Measurements from ENCODE around the gene MIPEP.

The MIPEP gene

DNA sequence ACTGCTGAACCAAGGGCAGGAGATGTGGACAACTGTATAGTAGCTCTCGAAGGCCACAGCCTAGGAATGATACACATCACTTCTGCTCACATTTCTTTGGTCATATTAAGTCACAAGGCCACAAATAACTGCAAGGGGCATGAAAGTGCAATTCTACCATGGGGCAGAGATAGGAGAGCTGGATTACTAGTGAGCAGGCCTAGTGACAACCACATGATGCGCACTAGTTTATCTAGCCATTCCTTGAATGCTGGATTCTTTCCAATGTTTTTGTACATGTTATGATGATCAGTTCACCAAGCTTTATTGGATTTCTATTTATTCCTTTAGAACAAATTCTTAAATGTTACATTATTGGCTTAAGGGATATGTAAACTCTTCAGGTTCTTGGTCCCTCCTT is 100.7 kb downstream of the MIPEP start:
- Mint-ChIP-seq H3K4me1 (no peaks in the 10 kb centered on the region), H3K9me3 (no peaks in the 10 kb centered on the region), H3K27me3 (no peaks in the 10 kb centered on the region), H3K36me3 (peaks cover 11% of the 10 kb centered on the region), H3K27ac (no peak overlapping the region), H3K4me3 (no peak overlapping the region)

DNA sequence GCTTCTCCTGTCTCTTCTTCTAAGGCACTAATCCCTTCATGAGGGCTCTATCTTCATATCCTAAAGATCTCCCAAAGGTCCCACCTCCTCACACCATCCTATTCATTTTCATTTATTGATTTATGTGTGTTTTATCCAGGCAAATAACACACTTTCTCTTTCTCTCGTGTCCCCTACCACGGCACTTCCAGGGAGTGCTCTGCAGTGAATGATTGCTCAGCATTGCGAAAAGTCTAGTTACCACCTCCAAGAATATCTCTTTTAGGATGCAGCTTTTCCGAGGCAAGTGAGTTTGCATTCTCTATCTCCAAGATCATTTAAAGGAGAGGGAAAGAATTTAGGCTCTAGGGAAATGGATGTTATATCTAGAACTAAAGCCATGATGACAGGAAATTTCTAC is 101.7 kb downstream of the MIPEP start:
- no peak overlapping the region for H3K4me3 Mint-ChIP-seq
- H3K9me3 Mint-ChIP-seq, result no peaks in the 10 kb centered on the region
- no peaks in the 10 kb centered on the region for H3K27me3 Mint-ChIP-seq
- peaks cover 9% of the 10 kb centered on the region for H3K36me3 Mint-ChIP-seq
- H3K4me1 Mint-ChIP-seq, result no peaks in the 10 kb centered on the region
- H3K27ac Mint-ChIP-seq, result no peak overlapping the region

DNA sequence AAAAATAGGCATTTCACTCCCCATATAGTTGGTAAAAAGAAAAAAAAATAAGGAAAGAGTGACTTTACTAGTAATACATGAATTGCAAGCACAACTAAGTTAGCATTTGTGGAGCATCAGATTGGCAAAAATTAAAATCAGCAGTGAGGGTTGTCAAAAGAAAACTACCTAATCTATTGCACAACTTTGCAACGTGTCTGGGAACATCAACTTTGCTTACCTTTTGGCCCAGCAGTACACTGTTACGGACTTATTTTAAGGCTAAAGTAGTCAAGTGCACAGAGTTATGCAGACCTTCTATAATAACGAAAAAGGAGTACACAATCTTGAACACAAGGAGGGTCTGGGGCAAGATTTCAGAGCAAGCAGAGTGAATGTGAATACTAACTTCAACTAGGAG is 102.6 kb downstream of the MIPEP start:
- H3K27me3 Mint-ChIP-seq, result no peaks in the 10 kb centered on the region
- no peak overlapping the region for H3K27ac Mint-ChIP-seq
- H3K9me3 Mint-ChIP-seq, result no peaks in the 10 kb centered on the region
- H3K4me3 Mint-ChIP-seq, result no peak overlapping the region
- no peaks in the 10 kb centered on the region for H3K4me1 Mint-ChIP-seq
- H3K36me3 Mint-ChIP-seq, result peaks cover 12% of the 10 kb centered on the region

DNA sequence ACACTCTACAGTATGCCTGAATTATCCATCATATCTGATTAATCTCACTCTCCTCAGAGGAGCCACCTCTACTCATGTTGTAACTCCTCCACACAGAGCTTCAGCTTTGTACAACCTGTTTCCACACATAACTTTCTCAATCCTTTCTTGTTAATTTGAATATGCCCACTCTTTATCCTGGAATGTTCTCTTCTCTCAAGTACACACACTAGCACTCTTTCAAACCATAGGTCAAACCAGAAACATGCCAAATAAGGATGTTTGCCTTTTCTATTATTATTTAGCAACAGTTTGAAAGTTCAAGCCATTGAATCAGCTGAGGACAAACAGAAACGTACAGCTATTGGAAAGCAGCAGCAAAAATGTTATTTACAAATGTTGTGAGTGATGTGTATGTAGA is 110.3 kb downstream of the MIPEP start:
- peaks cover 17% of the 10 kb centered on the region for H3K4me1 Mint-ChIP-seq
- H3K27me3 Mint-ChIP-seq, result no peaks in the 10 kb centered on the region
- no peaks in the 10 kb centered on the region for H3K9me3 Mint-ChIP-seq
- no peak overlapping the region for H3K27ac Mint-ChIP-seq
- H3K4me3 Mint-ChIP-seq, result no peak overlapping the region
- peaks cover 17% of the 10 kb centered on the region for H3K36me3 Mint-ChIP-seq

DNA sequence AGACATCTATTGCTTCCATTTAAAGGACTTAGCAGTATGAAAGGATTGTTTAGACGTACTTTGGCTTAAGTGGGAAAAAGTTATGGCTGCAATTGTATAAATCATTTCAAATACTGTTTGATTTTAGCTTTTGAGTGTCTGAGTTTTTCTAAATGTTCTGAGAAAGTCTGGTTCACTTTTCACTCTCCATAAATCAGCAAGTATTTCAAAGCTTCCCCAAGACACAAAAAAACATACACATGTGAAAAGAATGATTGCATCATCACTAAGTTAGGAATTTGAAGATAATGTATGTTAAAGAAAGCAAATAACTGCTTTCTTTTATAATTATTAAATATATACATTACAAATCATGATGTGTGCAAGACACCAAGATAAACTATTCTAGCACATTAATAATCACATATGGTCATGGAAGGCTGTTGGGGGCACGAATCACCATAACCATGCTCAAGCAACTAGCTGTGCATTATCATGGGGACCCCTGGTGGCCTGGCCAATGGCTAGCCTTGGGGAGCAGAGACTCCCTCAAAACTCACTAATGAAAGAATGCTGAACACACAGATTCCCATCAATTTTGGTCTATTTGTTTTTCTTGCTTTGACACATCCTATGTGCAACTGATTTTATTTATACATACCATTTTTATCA is 111.1 kb downstream of the MIPEP start:
- Mint-ChIP-seq H3K27me3 (no peaks in the 10 kb centered on the region), H3K27ac (no peak overlapping the region), H3K4me1 (peaks cover 17% of the 10 kb centered on the region), H3K9me3 (no peaks in the 10 kb centered on the region), H3K4me3 (no peak overlapping the region), H3K36me3 (peaks cover 14% of the 10 kb centered on the region)

DNA sequence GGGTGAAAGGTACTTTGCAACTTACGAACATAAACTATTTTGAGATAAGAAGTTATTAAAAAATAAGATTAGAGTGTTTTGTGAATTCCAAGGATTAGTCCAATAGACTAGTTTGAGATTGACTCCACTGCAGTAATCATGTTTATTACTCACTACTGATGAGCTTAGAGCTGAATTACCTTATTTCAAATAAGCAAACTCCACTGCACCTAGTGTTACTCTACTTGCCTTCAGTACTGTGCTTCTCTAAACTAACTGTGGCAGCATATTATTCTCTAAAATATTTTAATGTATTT is 111.7 kb downstream of the MIPEP start:
- Mint-ChIP-seq H3K4me3 (no peak overlapping the region), H3K36me3 (peaks cover 14% of the 10 kb centered on the region), H3K27me3 (no peaks in the 10 kb centered on the region), H3K27ac (no peak overlapping the region), H3K4me1 (peaks cover 17% of the 10 kb centered on the region), H3K9me3 (no peaks in the 10 kb centered on the region)

DNA sequence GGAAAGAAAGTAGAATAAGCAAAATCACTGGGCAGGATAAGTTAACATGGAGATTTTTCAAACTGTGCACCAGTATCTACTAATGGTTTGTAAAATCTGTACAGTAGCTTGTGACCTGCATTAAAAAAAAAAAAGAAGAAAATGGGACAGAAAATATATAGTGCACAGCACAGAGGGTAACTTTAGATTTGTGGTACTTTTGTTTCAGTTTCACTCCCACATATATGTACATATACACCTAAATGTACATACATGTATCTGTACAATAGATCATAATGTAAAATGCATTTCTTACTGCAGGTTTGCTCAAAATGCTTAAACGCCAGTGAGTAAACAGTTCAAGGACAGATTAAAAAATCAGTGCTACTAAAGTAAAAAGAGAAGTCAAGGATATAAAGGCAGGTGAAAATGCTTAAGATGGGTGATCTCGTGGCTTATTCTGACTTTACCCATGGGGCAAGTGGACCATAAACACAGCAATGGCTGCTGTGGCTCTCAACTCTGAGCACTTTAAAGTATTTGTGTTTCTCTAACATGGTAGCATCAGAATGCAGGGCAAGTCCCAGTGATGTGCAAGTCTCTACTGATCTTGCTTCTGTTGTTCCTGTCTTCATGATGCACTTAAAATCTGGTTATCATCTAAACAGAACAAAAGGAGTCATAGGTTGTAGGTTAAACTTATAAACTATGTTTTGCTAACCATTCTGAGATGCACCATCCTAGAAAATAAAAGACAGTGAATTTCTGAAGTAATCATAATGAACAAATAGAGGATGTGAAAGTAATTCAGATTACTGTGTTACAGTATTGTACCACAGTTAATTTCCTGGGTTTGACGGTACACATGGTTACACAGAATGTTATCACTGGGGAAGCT is 112.3 kb downstream of the MIPEP start:
- H3K9me3 Mint-ChIP-seq, result no peaks in the 10 kb centered on the region
- peaks cover 17% of the 10 kb centered on the region for H3K4me1 Mint-ChIP-seq
- H3K27ac Mint-ChIP-seq, result no peak overlapping the region
- no peaks in the 10 kb centered on the region for H3K27me3 Mint-ChIP-seq
- H3K4me3 Mint-ChIP-seq, result no peak overlapping the region
- H3K36me3 Mint-ChIP-seq, result peaks cover 12% of the 10 kb centered on the region

DNA sequence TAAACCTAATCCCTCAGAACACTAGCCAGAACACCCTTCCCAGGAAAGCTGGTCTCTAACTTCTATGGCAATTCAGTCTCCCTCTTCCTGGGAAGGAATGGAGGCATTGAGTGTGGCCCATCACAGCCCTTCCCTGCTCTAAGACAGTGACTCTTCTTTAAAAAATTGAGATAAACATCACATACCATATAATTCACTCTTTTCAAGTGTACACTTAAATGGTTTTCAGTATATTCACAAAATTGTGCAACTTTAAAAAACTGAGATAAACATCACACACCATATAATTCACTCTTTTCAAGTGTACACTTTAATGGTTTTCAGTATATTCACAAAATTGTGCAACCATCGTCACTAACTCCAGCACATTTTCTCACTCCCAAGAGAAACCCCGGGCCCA is 116.5 kb downstream of the MIPEP start:
- no peak overlapping the region for H3K4me3 Mint-ChIP-seq
- H3K4me1 Mint-ChIP-seq, result peaks cover 10% of the 10 kb centered on the region
- no peaks in the 10 kb centered on the region for H3K27me3 Mint-ChIP-seq
- peaks cover 10% of the 10 kb centered on the region for H3K36me3 Mint-ChIP-seq
- H3K9me3 Mint-ChIP-seq, result no peaks in the 10 kb centered on the region
- H3K27ac Mint-ChIP-seq, result no peak overlapping the region

DNA sequence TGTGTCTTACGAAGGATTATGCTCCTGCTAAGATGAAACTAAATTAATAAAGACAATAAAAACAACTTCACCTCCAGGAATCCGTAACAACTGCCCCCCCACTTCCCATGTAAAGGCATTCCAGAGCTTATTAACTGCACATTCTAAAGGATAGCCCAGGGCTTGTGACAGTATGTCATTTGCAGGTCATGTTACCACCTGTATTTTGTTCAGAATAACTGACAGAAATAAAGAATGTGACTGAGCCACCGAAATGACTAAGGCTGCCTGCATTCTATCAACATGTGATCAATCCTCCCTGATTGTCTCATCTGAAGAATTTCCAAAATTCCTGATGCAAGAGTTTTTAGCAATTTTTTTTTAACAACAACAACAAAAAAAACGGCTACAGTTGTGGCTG is 117.2 kb downstream of the MIPEP start:
- no peaks in the 10 kb centered on the region for H3K9me3 Mint-ChIP-seq
- no peak overlapping the region for H3K27ac Mint-ChIP-seq
- peaks cover 7% of the 10 kb centered on the region for H3K36me3 Mint-ChIP-seq
- no peaks in the 10 kb centered on the region for H3K27me3 Mint-ChIP-seq
- H3K4me1 Mint-ChIP-seq, result peaks cover 7% of the 10 kb centered on the region
- H3K4me3 Mint-ChIP-seq, result no peak overlapping the region

DNA sequence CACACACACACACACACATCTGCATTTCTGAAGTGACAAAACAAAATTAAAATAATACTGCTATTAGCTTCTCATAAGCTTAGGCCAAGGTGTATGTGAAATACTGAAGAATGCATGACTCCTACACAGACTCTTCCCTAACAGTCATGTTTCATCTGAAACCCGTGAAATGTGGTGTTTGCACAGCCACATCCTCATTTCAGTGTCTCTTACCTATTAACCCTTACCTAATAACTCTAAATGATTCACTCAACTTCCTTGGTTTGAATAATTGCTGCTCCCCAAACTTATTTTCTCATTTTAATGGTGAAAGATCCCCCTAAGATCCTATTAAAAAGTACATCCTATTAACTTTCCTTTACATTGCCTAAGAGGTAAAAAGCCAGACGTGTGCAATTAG is 117.6 kb downstream of the MIPEP start:
- no peaks in the 10 kb centered on the region for H3K27me3 Mint-ChIP-seq
- no peak overlapping the region for H3K27ac Mint-ChIP-seq
- H3K9me3 Mint-ChIP-seq, result no peaks in the 10 kb centered on the region
- peaks cover 3% of the 10 kb centered on the region for H3K4me1 Mint-ChIP-seq
- H3K36me3 Mint-ChIP-seq, result peaks cover 7% of the 10 kb centered on the region
- no peak overlapping the region for H3K4me3 Mint-ChIP-seq

DNA sequence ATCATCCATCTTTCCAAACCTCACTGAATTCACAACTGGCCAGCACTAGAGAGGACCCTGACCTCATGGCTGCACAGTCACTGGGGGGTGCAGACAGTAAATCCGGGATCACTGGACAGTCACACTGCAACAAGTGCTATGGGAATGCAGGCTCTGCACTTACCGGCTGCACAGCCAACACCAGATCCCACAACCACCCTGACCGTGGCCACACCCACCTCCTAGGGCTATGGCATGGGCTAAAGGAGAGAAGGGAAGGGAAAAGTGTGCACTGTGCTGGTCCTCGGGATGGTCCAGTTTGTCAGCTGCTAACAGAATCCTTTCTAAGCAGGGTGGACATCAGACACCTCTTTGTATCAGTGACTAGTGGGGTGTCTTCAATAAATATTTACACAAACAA is 118.2 kb downstream of the MIPEP start:
- no peaks in the 10 kb centered on the region for H3K4me1 Mint-ChIP-seq
- peaks cover 4% of the 10 kb centered on the region for H3K36me3 Mint-ChIP-seq
- H3K4me3 Mint-ChIP-seq, result no peak overlapping the region
- H3K9me3 Mint-ChIP-seq, result no peaks in the 10 kb centered on the region
- no peak overlapping the region for H3K27ac Mint-ChIP-seq
- no peaks in the 10 kb centered on the region for H3K27me3 Mint-ChIP-seq

DNA sequence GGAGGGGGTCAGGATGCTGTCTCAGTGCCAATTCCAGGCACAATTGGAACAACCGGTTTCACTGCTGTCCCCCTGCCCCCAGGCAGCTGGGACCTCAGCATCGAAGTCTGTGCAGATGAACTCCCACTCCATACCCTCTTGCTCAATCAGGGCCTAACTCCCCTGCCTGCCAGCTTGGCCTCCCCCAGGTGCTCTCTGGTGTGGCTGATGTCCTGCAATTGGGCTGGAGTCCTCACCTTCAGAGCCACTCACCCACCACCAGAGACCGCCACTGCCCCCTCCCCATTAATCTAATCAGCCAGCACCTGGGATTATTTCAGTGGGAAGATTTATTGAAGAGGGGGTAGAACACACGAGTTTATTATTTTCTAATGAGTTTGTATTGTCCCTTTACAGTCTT is 118.8 kb downstream of the MIPEP start:
- H3K27me3 Mint-ChIP-seq, result no peaks in the 10 kb centered on the region
- no peak overlapping the region for H3K4me3 Mint-ChIP-seq
- H3K4me1 Mint-ChIP-seq, result no peaks in the 10 kb centered on the region
- peaks cover 3% of the 10 kb centered on the region for H3K36me3 Mint-ChIP-seq
- no peak overlapping the region for H3K27ac Mint-ChIP-seq
- H3K9me3 Mint-ChIP-seq, result no peaks in the 10 kb centered on the region

DNA sequence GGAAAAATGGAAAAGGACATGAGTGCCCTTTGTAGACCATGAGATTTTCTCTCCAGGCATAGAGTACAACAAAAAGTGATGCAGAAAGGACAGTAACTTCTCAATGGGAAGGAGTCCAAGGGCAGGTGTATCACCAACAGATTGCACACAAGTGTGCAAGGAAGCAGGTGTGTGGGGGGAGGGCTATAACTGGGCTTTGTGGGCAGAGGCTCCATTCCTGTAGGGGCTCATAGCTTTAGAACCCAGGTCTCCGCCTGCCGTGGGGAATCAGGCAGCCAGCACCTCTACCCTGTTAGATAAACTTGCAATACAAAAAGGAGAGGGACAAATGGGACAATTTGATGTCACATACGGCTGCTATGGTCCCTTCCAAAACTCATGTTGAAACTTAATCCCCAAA is 119.8 kb downstream of the MIPEP start:
- no peaks in the 10 kb centered on the region for H3K4me1 Mint-ChIP-seq
- no peak overlapping the region for H3K27ac Mint-ChIP-seq
- peaks cover 3% of the 10 kb centered on the region for H3K36me3 Mint-ChIP-seq
- H3K27me3 Mint-ChIP-seq, result no peaks in the 10 kb centered on the region
- H3K9me3 Mint-ChIP-seq, result no peaks in the 10 kb centered on the region
- H3K4me3 Mint-ChIP-seq, result no peak overlapping the region

DNA sequence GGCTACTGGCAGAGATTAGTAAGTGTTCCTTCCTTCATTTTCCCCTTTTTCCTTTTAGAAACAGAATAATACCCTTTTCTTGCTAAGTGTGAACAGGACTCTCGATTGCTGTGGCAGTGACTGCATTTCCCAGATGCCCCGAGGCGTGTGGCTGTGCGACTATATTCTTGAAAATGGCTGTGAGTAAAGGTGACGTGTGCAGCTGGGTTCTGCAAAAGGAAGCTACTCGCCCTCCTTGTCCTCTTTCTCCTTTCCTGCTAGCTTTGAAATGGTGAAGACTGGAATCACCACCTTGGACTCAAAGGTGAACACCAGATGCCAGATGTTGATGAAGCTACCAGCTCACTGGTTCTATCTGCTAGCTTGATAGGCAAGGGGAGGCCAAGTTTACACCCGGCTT is 121.4 kb downstream of the MIPEP start:
- peaks cover 3% of the 10 kb centered on the region for H3K36me3 Mint-ChIP-seq
- H3K4me3 Mint-ChIP-seq, result no peak overlapping the region
- H3K27me3 Mint-ChIP-seq, result no peaks in the 10 kb centered on the region
- no peak overlapping the region for H3K27ac Mint-ChIP-seq
- H3K9me3 Mint-ChIP-seq, result no peaks in the 10 kb centered on the region
- H3K4me1 Mint-ChIP-seq, result no peaks in the 10 kb centered on the region

DNA sequence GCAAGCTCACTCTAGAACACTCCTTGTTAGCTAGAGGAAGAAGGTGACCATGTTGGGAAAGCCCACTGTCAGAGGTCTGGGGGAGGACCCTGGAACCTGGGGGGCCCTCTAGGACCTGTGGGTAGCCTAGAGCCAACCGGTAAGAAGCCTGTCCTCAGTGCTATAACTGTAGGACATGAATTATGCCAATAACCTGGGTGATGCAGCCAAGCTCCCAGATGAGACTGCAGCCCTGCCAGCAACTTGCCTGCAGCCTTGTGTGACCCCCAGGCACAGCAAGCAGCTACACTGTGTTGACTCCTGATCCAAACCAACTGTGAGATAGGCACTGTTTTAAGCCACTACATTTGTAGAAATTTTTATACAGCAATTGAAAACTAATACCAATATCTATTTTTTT is 122.3 kb downstream of the MIPEP start:
- Mint-ChIP-seq H3K27me3 (no peaks in the 10 kb centered on the region), H3K36me3 (peaks cover 3% of the 10 kb centered on the region), H3K27ac (no peak overlapping the region), H3K9me3 (no peaks in the 10 kb centered on the region), H3K4me3 (no peak overlapping the region), H3K4me1 (no peaks in the 10 kb centered on the region)

DNA sequence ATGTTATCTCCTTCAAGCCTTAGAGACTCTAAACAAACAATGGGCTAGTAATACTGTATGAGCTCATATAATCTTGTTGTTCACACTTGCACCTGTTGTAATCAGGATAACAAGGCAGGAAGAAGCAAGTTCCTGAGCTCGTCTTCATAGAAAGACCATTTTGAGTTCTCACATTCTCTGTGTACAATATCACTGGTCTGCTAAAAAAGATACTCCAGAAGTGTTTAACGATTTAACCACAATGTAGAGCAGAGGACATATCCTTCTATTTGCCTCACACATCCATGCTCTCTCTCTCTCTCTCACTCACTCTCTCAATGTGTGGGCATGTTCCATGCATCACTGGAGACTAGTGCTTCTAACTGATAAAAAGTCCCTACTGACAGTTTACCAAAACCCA is 122.9 kb downstream of the MIPEP start:
- peaks cover 3% of the 10 kb centered on the region for H3K36me3 Mint-ChIP-seq
- no peak overlapping the region for H3K4me3 Mint-ChIP-seq
- no peaks in the 10 kb centered on the region for H3K4me1 Mint-ChIP-seq
- H3K9me3 Mint-ChIP-seq, result no peaks in the 10 kb centered on the region
- H3K27me3 Mint-ChIP-seq, result no peaks in the 10 kb centered on the region
- no peak overlapping the region for H3K27ac Mint-ChIP-seq

DNA sequence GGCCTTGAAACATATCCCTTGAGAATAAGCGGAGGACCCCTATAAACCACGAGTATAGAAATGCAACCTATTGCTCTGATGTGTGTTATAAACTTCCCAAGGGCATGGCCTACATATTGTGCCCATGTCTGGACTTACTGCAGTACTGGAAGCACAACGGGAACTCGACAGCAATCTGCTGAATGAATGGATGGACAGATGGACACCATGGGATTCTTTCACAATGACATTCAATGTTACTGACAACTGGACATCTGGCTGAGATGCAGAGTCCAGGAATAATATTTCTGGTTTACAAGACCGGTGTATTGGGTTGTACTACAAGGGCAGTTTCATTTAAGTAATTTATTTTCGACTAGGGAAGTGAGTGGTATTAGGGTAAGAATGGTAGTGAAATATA is 123.7 kb downstream of the MIPEP start:
- no peak overlapping the region for H3K27ac Mint-ChIP-seq
- H3K36me3 Mint-ChIP-seq, result peaks cover 3% of the 10 kb centered on the region
- no peak overlapping the region for H3K4me3 Mint-ChIP-seq
- no peaks in the 10 kb centered on the region for H3K9me3 Mint-ChIP-seq
- no peaks in the 10 kb centered on the region for H3K27me3 Mint-ChIP-seq
- no peaks in the 10 kb centered on the region for H3K4me1 Mint-ChIP-seq

Data from activated naive CD4-positive, alpha-beta T cell treated with anti-CD3 and anti-CD28 coated beads, Interleukin-2, amount 50 U/mL, for 24 hours (primary cell).